ENCODE measurements around the gene PEX26. TPM values are rescaled to one million over a fixed set of nuclear protein-coding genes. Genes with fewer than 3 reads are reported as not detected.
"Not testable (repeated sequence)": the region's sequence is repeated elsewhere in the genome, so short reads cannot be mapped to it uniquely, and the experiment has no call there.

PEX26 gene
- total RNA-seq, 1 donor from 2014 or later, result 44.9 TPM

DNA sequence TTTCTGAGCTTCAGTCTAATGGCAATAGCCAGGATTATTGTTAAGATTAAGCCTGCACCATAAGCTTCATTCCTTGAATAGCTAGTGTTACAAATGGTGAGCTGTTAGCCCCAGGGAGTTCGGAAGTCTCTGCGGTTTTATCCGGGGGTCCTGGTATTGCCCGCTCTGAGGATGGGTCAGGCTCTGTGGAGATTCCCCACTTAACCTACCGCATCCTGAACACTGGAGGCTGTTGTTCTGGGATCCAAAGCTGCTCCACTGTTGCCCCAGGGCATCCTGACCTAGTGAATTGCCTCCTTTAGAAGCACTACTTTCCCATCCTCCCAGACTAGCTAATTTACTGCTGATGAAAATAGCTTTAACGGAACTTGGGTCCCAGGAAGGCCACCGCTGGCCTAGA, 14.5 kb upstream of the PEX26 start:
- DNase-seq (ENCODE audit: low read depth, low spot score), result peak; percentile 66
- peaks cover 26% of the 10 kb centered on the region for H3K27me3 Mint-ChIP-seq (ENCODE audit: low read depth)
- peaks cover 76% of the 10 kb centered on the region for H3K4me1 Mint-ChIP-seq
- peaks cover 2% of the 10 kb centered on the region for H3K9me3 Mint-ChIP-seq
- peak overlapping the region; percentile 97 for H3K27ac Mint-ChIP-seq (ENCODE audit: unreplicated experiment)
- H3K4me3 Mint-ChIP-seq, result peak overlapping the region; percentile 66
- TF ChIP-seq, protein P1, sequence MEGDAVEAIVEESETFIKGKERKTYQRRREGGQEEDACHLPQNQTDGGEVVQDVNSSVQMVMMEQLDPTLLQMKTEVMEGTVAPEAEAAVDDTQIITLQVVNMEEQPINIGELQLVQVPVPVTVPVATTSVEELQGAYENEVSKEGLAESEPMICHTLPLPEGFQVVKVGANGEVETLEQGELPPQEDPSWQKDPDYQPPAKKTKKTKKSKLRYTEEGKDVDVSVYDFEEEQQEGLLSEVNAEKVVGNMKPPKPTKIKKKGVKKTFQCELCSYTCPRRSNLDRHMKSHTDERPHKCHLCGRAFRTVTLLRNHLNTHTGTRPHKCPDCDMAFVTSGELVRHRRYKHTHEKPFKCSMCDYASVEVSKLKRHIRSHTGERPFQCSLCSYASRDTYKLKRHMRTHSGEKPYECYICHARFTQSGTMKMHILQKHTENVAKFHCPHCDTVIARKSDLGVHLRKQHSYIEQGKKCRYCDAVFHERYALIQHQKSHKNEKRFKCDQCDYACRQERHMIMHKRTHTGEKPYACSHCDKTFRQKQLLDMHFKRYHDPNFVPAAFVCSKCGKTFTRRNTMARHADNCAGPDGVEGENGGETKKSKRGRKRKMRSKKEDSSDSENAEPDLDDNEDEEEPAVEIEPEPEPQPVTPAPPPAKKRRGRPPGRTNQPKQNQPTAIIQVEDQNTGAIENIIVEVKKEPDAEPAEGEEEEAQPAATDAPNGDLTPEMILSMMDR (conservative IDR thresholded peaks at IDR 0.05), result no peak
- H3K36me3 Mint-ChIP-seq (ENCODE audit: low read depth), result no peaks in the 10 kb centered on the region

DNA sequence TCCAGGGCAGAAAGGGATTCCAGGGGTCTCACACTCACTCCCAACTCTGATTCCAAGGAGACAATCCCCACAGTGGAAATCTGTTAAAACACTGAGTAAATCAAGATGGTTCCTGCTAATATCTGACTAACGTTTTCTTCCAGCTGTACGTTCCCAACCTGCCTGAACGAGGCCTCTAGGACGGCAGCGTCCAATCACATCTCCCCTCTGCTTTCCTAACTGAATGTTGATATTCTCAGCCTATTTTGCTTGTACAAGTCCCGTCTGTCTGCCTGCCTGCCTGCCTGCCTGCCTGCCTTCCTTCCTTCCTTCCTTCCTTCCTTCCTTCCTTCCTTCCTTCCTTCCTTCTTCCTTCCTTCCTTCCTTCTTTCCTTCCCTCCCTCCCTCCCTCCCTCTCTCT, 14.1 kb upstream of the PEX26 start:
- H3K9me3 Mint-ChIP-seq; H3K36me3 Mint-ChIP-seq (ENCODE audit: low read depth); DNase-seq (ENCODE audit: low read depth, low spot score): not testable (repeated sequence)
- Mint-ChIP-seq H3K4me1 (peaks cover 76% of the 10 kb centered on the region), H3K27ac (ENCODE audit: unreplicated experiment) (peak overlapping the region; percentile 97), H3K4me3 (peak overlapping the region; percentile 66), H3K27me3 (ENCODE audit: low read depth) (peaks cover 26% of the 10 kb centered on the region)

DNA sequence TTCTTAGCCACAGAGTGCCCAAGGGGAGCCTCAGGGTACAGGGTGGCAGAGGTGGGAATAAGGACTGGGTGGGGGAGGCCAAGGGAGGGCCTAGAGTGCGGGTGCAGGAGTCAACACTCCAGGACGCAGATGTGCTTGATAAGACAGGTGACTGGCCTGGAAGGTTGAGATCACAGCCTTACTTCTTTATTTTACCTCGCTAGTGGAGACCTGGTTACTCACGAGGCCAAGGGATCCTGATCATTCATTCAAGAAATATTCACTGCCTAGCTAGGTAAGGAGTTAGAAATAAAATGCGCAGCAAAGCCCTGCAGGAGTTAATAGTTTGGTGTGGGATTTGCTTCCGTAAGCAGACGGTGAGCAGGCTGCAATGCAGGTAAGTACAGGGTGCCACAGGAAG, 13.2 kb upstream of the PEX26 start:
- Mint-ChIP-seq H3K27ac (ENCODE audit: unreplicated experiment) (peak overlapping the region; percentile 95), H3K27me3 (ENCODE audit: low read depth) (peaks cover 26% of the 10 kb centered on the region), H3K36me3 (ENCODE audit: low read depth) (no peaks in the 10 kb centered on the region), H3K9me3 (no peaks in the 10 kb centered on the region), H3K4me3 (no peak overlapping the region), H3K4me1 (peaks cover 77% of the 10 kb centered on the region)
- TF ChIP-seq, protein P1 (conservative IDR thresholded peaks at IDR 0.05), result no peak
- no peak for DNase-seq (ENCODE audit: low read depth, low spot score)

GRCh38 chr22:18065256-18065655, 12.5 kb upstream of the PEX26 start:
- no peak for DNase-seq (ENCODE audit: low read depth, low spot score)
- H3K4me1 Mint-ChIP-seq, result peaks cover 74% of the 10 kb centered on the region
- H3K27ac Mint-ChIP-seq (ENCODE audit: unreplicated experiment), result peak overlapping the region; percentile 95
- peaks cover 26% of the 10 kb centered on the region for H3K27me3 Mint-ChIP-seq (ENCODE audit: low read depth)
- no peaks in the 10 kb centered on the region for H3K36me3 Mint-ChIP-seq (ENCODE audit: low read depth)
- no peak overlapping the region for H3K4me3 Mint-ChIP-seq
- TF ChIP-seq, protein P1 (conservative IDR thresholded peaks at IDR 0.05), result no peak
- H3K9me3 Mint-ChIP-seq, result no peaks in the 10 kb centered on the region

- no peaks in the 10 kb centered on the region for H3K9me3 Mint-ChIP-seq
- no peak overlapping the region for H3K4me3 Mint-ChIP-seq
- TF ChIP-seq, protein P1 (conservative IDR thresholded peaks at IDR 0.05), result no peak
- no peak for DNase-seq (ENCODE audit: low read depth, low spot score)
- no peaks in the 10 kb centered on the region for H3K36me3 Mint-ChIP-seq (ENCODE audit: low read depth)
- peaks cover 26% of the 10 kb centered on the region for H3K27me3 Mint-ChIP-seq (ENCODE audit: low read depth)
- H3K4me1 Mint-ChIP-seq, result peaks cover 69% of the 10 kb centered on the region
- H3K27ac Mint-ChIP-seq (ENCODE audit: unreplicated experiment), result peak overlapping the region; percentile 64
Measured at GRCh38 chr22:18066181-18066859, 11.5 kb upstream of the PEX26 start.

GRCh38 chr22:18067121-18067520, 10.7 kb upstream of the PEX26 start:
- H3K36me3 Mint-ChIP-seq (ENCODE audit: low read depth), result no peaks in the 10 kb centered on the region
- H3K9me3 Mint-ChIP-seq, result no peaks in the 10 kb centered on the region
- no peak overlapping the region for H3K27ac Mint-ChIP-seq (ENCODE audit: unreplicated experiment)
- TF ChIP-seq, protein P1 (conservative IDR thresholded peaks at IDR 0.05), result no peak
- H3K4me3 Mint-ChIP-seq, result no peak overlapping the region
- peaks cover 26% of the 10 kb centered on the region for H3K27me3 Mint-ChIP-seq (ENCODE audit: low read depth)
- H3K4me1 Mint-ChIP-seq, result peaks cover 66% of the 10 kb centered on the region
- no peak for DNase-seq (ENCODE audit: low read depth, low spot score)

Data from neural crest cell (in vitro differentiated cells).